GM19463 (cell line): ENCODE measurements around the gene HPCAL1.

Experiments
- ATAC-seq: cut with Tn5 transposase; IDR thresholded peaks from one replicate; pipeline ENCODE4 v1.9.1; 2021; ENCODE audit warnings: mild to moderate bottlenecking, moderate library complexity; ENCODE audit not compliant: unreplicated experiment

The HPCAL1 gene

GRCh38 chr2:10300997-10301940 is 1.4 kb upstream of the HPCAL1 start:
- no peak for ATAC-seq

GRCh38 chr2:10301941-10302478 is 694 bp upstream of the HPCAL1 start:
- no peak for ATAC-seq

- ATAC-seq: peak; percentile 3
Observed at GRCh38 chr2:10303181-10303693, 533 bp downstream of the HPCAL1 start.

GRCh38 chr2:10303694-10304378 is 1.1 kb downstream of the HPCAL1 start:
- ATAC-seq: no peak

- no peak for ATAC-seq
Observed at GRCh38 chr2:10304458-10305253, 2.0 kb downstream of the HPCAL1 start.

GRCh38 chr2:10305254-10305635 is 2.5 kb downstream of the HPCAL1 start:
- no peak for ATAC-seq

- no peak for ATAC-seq
Observed at GRCh38 chr2:10305715-10306114, 3.0 kb downstream of the HPCAL1 start.

- ATAC-seq: no peak
Observed at GRCh38 chr2:10306901-10307463, 4.3 kb downstream of the HPCAL1 start.

GRCh38 chr2:10307561-10308156 is 5.0 kb downstream of the HPCAL1 start:
- no peak for ATAC-seq

GRCh38 chr2:10308866-10309265 is 6.2 kb downstream of the HPCAL1 start:
- no peak for ATAC-seq

GRCh38 chr2:10309286-10309685 is 6.6 kb downstream of the HPCAL1 start:
- ATAC-seq: no peak

GRCh38 chr2:10310309-10310888 is 7.7 kb downstream of the HPCAL1 start:
- no peak for ATAC-seq

- ATAC-seq: no peak
Observed at GRCh38 chr2:10311736-10312135, 9.0 kb downstream of the HPCAL1 start.

- no peak for ATAC-seq
Observed at GRCh38 chr2:10312437-10312957, 9.8 kb downstream of the HPCAL1 start.

- no peak for ATAC-seq
Observed at GRCh38 chr2:10316336-10316735, 13.6 kb downstream of the HPCAL1 start.

- ATAC-seq: no peak
Observed at GRCh38 chr2:10316860-10317259, 14.2 kb downstream of the HPCAL1 start.

- ATAC-seq: no peak
Observed at GRCh38 chr2:10317646-10318045, 14.9 kb downstream of the HPCAL1 start.

GRCh38 chr2:10318345-10318744 is 15.6 kb downstream of the HPCAL1 start:
- ATAC-seq: no peak

GRCh38 chr2:10319892-10320574 is 17.3 kb downstream of the HPCAL1 start:
- no peak for ATAC-seq
